ENCODE measurements around the gene POC1A. TPM values are rescaled to one million over a fixed set of nuclear protein-coding genes. Genes with fewer than 3 reads are reported as not detected.

The POC1A gene
- total RNA-seq, 1 experiment from 2014 or later, result 29.0 TPM

- H3K56ac ChIP-seq (ENCODE audit: insufficient read length, low read depth, low read length), result no peak overlapping the region
- Mint-ChIP-seq H3K36me3 (ENCODE audit: insufficient read depth in 1 of 3, low read depth in 3 of 3) (peaks cover 21 to 57% (median 52%) of the 10 kb centered on the region in 3 experiments; a peak in 6 of 7 replicates), H3K27me3 (ENCODE audit: low read depth) (no peaks in the 10 kb centered on the region), H3K9me3 (no peaks in the 10 kb centered on the region), H3K4me3 (no peak overlapping the region), H3K27ac (no peak overlapping the region; a peak in 1 of 7 replicates), H3K4me1 (peaks cover 12 to 13% of the 10 kb centered on the region in 2 experiments)
- H3K9me3 ChIP-seq (ENCODE audit: control insufficient read depth, low read depth, low read length), result no peaks in the 10 kb centered on the region
- H2BK20ac ChIP-seq (ENCODE audit: low read depth, low read length, poor library complexity, severe bottlenecking), result no peak overlapping the region
- H4K5ac ChIP-seq (ENCODE audit: insufficient read length, low read depth, low read length), result no peak overlapping the region
- peaks cover 7% of the 10 kb centered on the region for H4K20me1 ChIP-seq (ENCODE audit: control insufficient read depth, insufficient read depth, insufficient read length)
- no peak overlapping the region for H4K91ac ChIP-seq (ENCODE audit: insufficient read length, low read depth, low read length)
- no peak overlapping the region for H3K27ac ChIP-seq (ENCODE audit: insufficient read length, low read depth, low read length)
- H3K14ac ChIP-seq (ENCODE audit: insufficient read depth, low read length), result no peak overlapping the region
- H3K4me2 ChIP-seq (ENCODE audit: insufficient read depth, insufficient read length, low read length), result no peak overlapping the region
- no peak for DNase-seq
- peaks cover 7% of the 10 kb centered on the region for H3K23me2 ChIP-seq (ENCODE audit: insufficient read length, low read depth, low read length, poor library complexity, severe bottlenecking)
- H3K4ac ChIP-seq (ENCODE audit: low read depth, low read length), result no peak overlapping the region
- no peak overlapping the region for H2BK12ac ChIP-seq (ENCODE audit: insufficient read length, low read depth, low read length)
- no peaks in the 10 kb centered on the region for H3K79me2 ChIP-seq (ENCODE audit: insufficient read depth, low read length)
- no peaks in the 10 kb centered on the region for H3K4me1 ChIP-seq (ENCODE audit: insufficient read depth, low read length)
- no peak overlapping the region for H4K8ac ChIP-seq (replicated peaks; ENCODE audit: insufficient read length, low read depth, low read length)
- no peak overlapping the region for H2BK15ac ChIP-seq (ENCODE audit: low read depth, low read length)
- no CpG with 5 or more reads among the region's 8 CpGs for WGBS (ENCODE audit: extremely low coverage, insufficient read length, low lambda C conversion rate)
- no peaks in the 10 kb centered on the region for H3K27me3 ChIP-seq (ENCODE audit: insufficient read depth, low read length)
- no peaks in the 10 kb centered on the region for H3K79me1 ChIP-seq (ENCODE audit: insufficient read depth, low read depth, low read length, poor library complexity, severe bottlenecking)
- H2BK120ac ChIP-seq (ENCODE audit: low read depth, low read length, poor library complexity, severe bottlenecking), result no peak overlapping the region
- H3K9ac ChIP-seq (ENCODE audit: extremely low read depth, insufficient read length, low read length), result no peak overlapping the region
- H2AK5ac ChIP-seq (ENCODE audit: insufficient read length, low read length), result no peak overlapping the region
- no peak overlapping the region for H3K18ac ChIP-seq (ENCODE audit: insufficient read length, low read depth, low read length)
- H2AFZ ChIP-seq (ENCODE audit: low read length), result no peak overlapping the region
- no peak overlapping the region for H2BK5ac ChIP-seq (ENCODE audit: insufficient read length, low read length)
- no peak overlapping the region for H3K23ac ChIP-seq (ENCODE audit: insufficient read length, low read depth, low read length)
- no peak for TF ChIP-seq CTCF (conservative IDR thresholded peaks at IDR 0.05)
- H3T11ph ChIP-seq (ENCODE audit: low read length), result no peak overlapping the region
Measured at GRCh38 chr3:52149021-52149420, 5.2 kb downstream of the POC1A start.

Measured in H9 (cell line).